GM19452 (cell line): ENCODE data around the gene POLE3.
"Not testable (repeated sequence)": the region's sequence is repeated elsewhere in the genome, so short reads cannot be mapped to it uniquely, and the experiment has no call there.

Source experiments
- ATAC-seq: cut with Tn5 transposase; IDR thresholded peaks from one replicate; pipeline ENCODE4 v1.9.1; 2021; ENCODE audit not compliant: unreplicated experiment

POLE3 gene

GRCh38 chr9:113410207-113410864 is at the start of gene POLE3, which contains the start of gene C9orf43:
TSS of gene POLE3 (minus strand) at chr9:113410675. CDS start at chr9:113410293, 382 bp downstream.
TSS of gene C9orf43 (plus strand) at chr9:113410747. CDS start at chr9:113413494, 2,747 bp downstream.
- peak; percentile 91 for ATAC-seq

GRCh38 chr9:113456235-113456634 is 45.8 kb upstream of the POLE3 start:
- ATAC-seq, result no peak

- ATAC-seq, result no peak
Observed at GRCh38 chr9:113454914-113455761, 44.7 kb upstream of the POLE3 start.

- ATAC-seq, result no peak
Observed at GRCh38 chr9:113452113-113452605, 41.7 kb upstream of the POLE3 start.

GRCh38 chr9:113449376-113449775 is 38.9 kb upstream of the POLE3 start:
- no peak for ATAC-seq

- ATAC-seq, result no peak
Observed at GRCh38 chr9:113446323-113446740, 35.9 kb upstream of the POLE3 start.

GRCh38 chr9:113444736-113445135 is 34.3 kb upstream of the POLE3 start:
- ATAC-seq, result no peak

GRCh38 chr9:113437716-113438115 is 27.2 kb upstream of the POLE3 start:
- ATAC-seq, result not testable (repeated sequence)

GRCh38 chr9:113436728-113437515 is 26.4 kb upstream of the POLE3 start:
- ATAC-seq, result no peak

GRCh38 chr9:113431191-113431590 is 20.7 kb upstream of the POLE3 start:
- no peak for ATAC-seq

GRCh38 chr9:113428062-113428615 is 17.7 kb upstream of the POLE3 start:
- ATAC-seq, result no peak

GRCh38 chr9:113427629-113428028 is 17.2 kb upstream of the POLE3 start:
- ATAC-seq, result no peak

- ATAC-seq, result no peak
Observed at GRCh38 chr9:113426701-113427100, 16.2 kb upstream of the POLE3 start.

GRCh38 chr9:113425072-113425471 is 14.6 kb upstream of the POLE3 start:
- no peak for ATAC-seq

- no peak for ATAC-seq
Observed at GRCh38 chr9:113421726-113422125, 11.3 kb upstream of the POLE3 start.

- ATAC-seq, result no peak
Observed at GRCh38 chr9:113417370-113417769, 6.9 kb upstream of the POLE3 start.

- peak; percentile 98 for ATAC-seq
Observed at GRCh38 chr9:113416149-113416721, 5.8 kb upstream of the POLE3 start.

GRCh38 chr9:113409883-113410206 is 630 bp downstream of the POLE3 start:
- peak; percentile 4 for ATAC-seq

- ATAC-seq, result no peak
Observed at GRCh38 chr9:113409481-113409880, 994 bp downstream of the POLE3 start.

GRCh38 chr9:113406873-113407511 is 3.5 kb downstream of the POLE3 start:
- not testable (repeated sequence) for ATAC-seq
